Panc1 (cell line): ENCODE data around the gene RAB40A.
"Not testable (repeated sequence)": the region's sequence is repeated elsewhere in the genome, so short reads cannot be mapped to it uniquely, and the experiment has no call there.

ENCODE experiments used
- CTCF ChIP-seq: fragments of 450-650 bp; IDR thresholded peaks from 2 replicates; pipeline ENCODE4 v1.5.1; 2017; ENCODE audit warnings: mild to moderate bottlenecking
- POLR2AphosphoS5 ChIP-seq: IDR thresholded peaks from 2 replicates; pipeline ENCODE4 v1.6.1; 2012; ENCODE audit warnings: mild to moderate bottlenecking, low read depth, low read length, moderate library complexity
- REST ChIP-seq, 2 experiments: IDR thresholded peaks; 2 replicates each; pipeline ENCODE4 v1.6.1; 2011 to 2012; ENCODE audit warnings: low read depth in 2 of 2, control low read depth in 1 of 2, low read length in 1 of 2, mild to moderate bottlenecking in 1 of 2, moderate library complexity in 1 of 2; ENCODE audit not compliant: insufficient read depth in 1 of 2
- SIN3A ChIP-seq: IDR thresholded peaks from 2 replicates; pipeline ENCODE4 v1.6.1; 2012; ENCODE audit warnings: low read depth, mild to moderate bottlenecking, low read length, moderate library complexity, borderline replicate concordance; ENCODE audit not compliant: insufficient read depth
- TCF7L2 ChIP-seq: IDR thresholded peaks from 2 replicates; pipeline ENCODE4 v1.6.1; 2011; ENCODE audit warnings: mild to moderate bottlenecking, low read depth, low read length, inconsistent platforms

- not testable (repeated sequence) for TF ChIP-seq CTCF; POLR2AphosphoS5; REST (IDR thresholded peaks at IDR 0.05; ENCODE audit: insufficient read depth in 1 of 2, low read depth in 2 of 2, low read length in 1 of 2); SIN3A; TCF7L2
These were observed 59.1 kb downstream of the RAB40A start for GRCh38 chrX:103460001-103460755.
